IPS-11a (cell line): ENCODE data around the gene ZSCAN10.

Source experiments
- H3K4me3 ChIP-seq: one replicate; pipeline ENCODE4 v1.5.1; 2013; ENCODE audit warnings: low read depth, low read length, control low read depth

The ZSCAN10 gene

GRCh38 chr16:3134338-3135125, 35.4 kb upstream of the ZSCAN10 start, which contains the start of gene ZNF213:
Gene ZNF213 (plus strand): TSS chr16:3135029. CDS start chr16:3137281, 2,252 bp downstream.
- peak within 1 kb of the TSS; percentile 90 for H3K4me3 ChIP-seq

- peak overlapping the region; percentile 83 for H3K4me3 ChIP-seq
Observed at GRCh38 chr16:3133844-3134243, 34.8 kb upstream of the ZSCAN10 start.

DNA sequence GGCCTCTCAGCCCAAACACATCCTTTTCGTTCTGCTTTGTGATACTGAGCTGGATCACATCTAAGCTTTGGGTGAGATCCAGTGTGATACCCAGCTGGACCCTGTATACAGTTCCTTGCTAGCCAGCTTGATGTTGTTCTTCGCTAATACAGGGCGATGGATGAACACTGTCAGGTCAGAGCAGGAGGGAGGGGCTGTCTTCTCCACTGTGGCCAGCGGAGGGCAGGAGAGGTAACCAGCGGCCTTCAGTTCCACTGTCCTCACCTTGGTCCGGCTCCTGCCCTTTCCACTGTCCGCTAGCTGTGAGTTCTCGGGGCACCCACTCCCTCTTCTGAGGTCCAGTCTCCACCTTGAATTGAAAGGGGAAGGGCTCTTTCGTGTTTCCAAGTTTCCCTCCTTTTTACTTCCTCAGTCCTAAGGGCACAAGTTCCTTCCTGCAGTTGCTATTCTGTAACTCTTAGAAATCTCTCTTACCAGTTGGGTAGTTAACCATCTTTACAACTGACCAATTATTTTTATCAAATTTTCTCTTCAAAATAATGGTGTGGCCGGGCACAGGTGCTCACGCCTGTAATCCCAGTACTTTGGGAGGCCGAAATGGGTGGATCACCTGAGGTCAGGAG, 32.8 kb upstream of the ZSCAN10 start:
- H3K4me3 ChIP-seq = no peak overlapping the region

GRCh38 chr16:3129137-3130131, 30.3 kb upstream of the ZSCAN10 start:
- H3K4me3 ChIP-seq = no peak overlapping the region

DNA sequence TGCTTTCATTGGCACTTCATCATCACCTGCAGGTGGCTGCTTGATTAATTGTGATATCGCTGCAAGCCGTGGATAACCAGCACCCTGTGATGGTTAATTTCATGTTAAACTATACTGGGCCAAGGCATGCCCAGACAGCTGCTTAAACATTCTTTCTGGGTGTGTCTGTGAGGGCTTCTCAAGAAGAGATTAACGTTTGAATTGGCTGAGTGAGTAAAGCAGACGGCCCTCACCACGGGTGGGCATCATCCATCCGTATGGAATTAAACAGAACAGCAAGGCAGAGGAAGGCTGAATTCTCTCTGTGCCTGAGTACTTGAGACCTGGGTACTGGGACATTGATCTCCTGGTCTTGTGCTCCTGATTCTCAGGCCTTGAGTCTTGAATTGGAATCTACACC, 28.7 kb upstream of the ZSCAN10 start:
- no peak overlapping the region for H3K4me3 ChIP-seq

- H3K4me3 ChIP-seq = peak overlapping the region; percentile 65
Observed at GRCh38 chr16:3123986-3124886, 25.1 kb upstream of the ZSCAN10 start.

DNA sequence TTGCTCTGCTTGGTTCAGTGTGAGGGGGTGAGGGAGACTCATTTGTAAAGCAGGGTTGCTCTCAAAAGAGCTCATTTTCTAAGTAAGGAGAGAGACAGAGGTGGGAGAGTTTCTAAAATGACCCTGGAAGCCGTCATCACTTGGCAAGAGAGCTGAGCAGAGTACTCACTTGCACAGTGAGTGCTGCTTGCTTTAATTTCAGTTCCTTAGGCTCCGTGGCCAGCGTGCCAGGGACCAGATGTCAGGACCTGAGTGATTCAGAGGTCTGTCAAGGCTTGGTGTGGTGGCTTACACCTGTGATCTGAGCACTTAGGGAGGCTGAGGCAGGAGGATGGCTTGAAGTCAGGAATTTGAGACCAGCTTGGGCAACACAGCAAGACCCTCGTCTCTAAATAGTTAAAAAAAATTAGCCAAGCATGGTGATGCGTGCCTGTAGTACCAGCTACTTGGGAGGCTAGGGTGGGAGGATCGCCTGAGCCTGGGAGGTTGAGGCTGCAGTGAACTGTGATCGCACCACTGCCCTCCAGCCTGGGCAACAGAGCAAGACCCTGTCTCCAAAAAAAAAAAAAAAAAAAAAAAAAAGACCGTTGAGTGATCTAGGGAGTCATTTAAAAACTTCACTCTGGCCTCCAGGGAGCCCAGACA, 24.0 kb upstream of the ZSCAN10 start:
- no peak overlapping the region for H3K4me3 ChIP-seq

DNA sequence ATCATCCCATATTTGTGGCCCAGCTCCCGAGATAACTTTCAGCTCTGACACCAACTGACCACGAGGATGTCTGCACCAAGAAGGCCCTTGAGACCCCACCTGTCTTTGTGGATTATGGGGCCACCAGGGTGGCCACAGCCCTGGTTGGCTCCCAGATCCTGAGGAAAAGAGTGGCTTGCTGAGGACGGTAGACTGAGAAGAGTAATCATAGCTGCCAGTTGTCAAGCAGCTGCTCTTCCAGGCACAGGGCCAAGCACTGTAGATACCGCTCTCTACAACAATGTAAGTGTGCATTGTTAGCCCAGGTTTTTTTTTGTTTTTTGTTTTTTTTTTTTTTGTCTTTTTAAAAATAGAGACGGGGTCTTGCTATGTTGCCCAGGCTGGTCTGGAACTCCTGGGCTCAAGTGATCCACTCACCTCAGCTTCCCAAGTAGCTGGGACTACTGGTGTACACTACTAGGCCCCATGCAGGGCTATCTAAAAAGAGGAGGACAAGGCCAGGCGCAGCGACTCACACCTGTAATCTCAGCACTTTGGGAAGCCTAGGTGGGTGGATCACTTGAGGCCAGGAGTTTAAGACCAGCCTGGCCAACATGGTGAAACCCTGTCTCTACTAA, 22.9 kb upstream of the ZSCAN10 start:
- H3K4me3 ChIP-seq = no peak overlapping the region

- H3K4me3 ChIP-seq = no peak overlapping the region
Observed at GRCh38 chr16:3120435-3120834, 21.3 kb upstream of the ZSCAN10 start.

DNA sequence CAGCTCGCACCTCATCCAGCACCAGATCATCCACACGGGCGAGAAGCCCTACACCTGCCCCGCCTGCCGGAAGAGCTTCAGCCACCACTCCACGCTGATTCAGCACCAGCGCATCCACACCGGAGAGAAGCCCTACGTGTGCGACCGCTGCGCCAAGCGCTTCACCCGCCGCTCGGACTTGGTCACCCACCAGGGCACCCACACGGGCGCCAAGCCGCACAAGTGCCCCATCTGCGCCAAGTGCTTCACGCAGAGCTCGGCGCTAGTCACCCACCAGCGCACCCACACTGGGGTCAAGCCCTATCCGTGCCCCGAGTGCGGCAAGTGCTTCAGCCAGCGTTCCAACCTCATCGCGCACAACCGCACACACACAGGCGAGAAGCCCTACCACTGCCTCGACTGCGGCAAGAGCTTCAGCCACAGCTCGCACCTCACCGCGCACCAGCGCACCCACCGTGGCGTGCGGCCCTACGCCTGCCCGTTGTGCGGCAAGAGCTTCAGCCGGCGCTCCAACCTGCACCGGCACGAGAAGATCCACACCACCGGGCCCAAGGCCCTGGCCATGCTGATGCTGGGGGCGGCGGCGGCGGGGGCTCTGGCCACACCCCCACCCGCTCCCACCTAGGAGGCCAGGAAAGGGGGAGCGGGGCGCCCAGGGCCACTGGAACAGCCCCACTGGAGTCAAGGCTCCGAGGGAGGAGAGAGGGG, 20.8 kb upstream of the ZSCAN10 start:
- H3K4me3 ChIP-seq = no peak overlapping the region

DNA sequence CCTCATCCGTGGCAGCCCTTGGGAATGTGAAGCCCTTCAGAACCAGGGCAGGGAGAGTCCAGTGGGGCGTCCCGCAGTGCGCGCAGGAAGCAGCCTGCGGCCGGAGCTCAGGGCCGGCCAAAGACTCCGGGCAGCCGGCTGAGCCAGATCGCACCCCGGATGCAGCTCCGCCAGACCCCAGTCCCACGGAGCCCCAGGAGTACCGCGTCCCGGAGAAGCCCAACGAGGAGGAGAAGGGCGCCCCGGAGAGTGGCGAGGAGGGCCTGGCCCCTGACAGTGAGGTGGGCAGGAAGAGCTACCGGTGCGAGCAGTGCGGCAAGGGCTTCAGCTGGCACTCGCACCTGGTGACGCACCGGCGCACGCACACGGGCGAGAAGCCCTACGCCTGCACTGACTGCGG, 20.2 kb upstream of the ZSCAN10 start:
- H3K4me3 ChIP-seq = no peak overlapping the region

DNA sequence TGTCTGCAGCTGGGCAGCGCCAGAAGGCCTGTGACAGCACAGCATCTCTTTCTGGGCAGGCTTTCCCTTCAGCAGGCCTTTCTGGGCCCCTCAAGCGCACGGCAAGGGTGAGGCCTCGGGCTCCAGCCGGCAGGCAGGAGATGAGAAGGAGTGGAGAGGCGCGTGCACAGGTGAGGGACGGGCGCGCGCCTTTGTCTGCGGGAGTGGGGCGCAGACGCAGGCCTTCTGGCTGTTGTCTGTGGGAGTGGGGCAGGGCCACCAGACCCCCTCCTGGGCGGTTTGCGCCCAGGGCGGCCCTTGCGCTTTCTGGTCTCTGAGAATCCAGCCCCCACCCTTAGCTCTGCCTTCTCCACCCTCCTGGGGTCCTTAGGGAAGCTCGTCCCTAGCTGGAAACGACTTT, 19.8 kb upstream of the ZSCAN10 start:
- no peak overlapping the region for H3K4me3 ChIP-seq

DNA sequence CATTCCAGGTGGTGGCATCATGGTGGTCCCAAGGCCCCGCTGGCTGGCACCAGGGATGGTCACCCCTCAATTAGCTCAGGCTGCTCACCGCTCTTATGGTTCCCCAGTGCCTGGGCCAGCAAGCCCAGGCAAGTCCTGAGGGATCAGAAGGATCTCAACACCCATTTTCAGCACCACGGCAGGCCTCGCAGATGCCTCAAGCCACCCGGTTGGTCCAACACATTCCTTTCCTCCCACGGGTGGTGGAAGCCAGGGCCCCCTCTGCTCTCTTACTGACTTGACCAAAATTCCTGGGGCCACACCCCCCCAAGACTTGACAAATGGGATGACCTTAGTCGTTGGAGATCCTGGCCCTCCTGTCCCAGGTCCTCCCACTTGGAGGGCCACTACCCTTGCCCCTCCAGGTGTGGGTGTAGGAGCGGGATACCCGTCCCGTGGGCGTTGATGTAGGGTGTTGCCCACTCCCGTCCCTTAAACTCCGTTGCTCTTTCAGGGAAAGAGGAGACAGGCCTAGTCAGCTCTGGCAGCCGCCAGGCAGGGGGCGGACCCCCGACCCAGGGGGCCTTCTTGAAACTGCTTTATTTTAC, 19.2 kb upstream of the ZSCAN10 start:
- no peak overlapping the region for H3K4me3 ChIP-seq

- no peak overlapping the region for H3K4me3 ChIP-seq
Observed at GRCh38 chr16:3115561-3115960, 16.5 kb upstream of the ZSCAN10 start.

DNA sequence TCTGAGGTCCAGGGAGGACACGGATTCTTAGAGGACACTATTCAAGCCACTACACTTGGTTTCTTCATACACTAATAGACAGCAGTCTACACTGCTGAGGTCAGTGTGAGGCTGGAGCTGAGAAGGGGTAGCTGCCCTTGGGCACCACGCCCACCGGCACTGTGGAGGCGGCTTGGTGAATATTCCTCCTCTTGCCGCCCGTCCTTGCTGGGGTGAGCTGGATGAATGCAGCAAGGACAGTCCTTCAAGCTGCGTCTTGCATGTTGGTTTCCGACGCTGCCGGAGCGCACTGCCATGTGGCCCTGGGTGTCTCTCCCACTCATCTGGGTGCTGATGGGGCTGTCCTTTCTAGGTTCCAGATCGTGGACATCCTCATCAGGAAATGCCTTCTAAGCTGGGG, 15.9 kb upstream of the ZSCAN10 start:
- H3K4me3 ChIP-seq = no peak overlapping the region

GRCh38 chr16:3113765-3114479, 14.8 kb upstream of the ZSCAN10 start:
- H3K4me3 ChIP-seq = no peak overlapping the region

- peak overlapping the region; percentile 65 for H3K4me3 ChIP-seq
Observed at GRCh38 chr16:3112881-3113574, 13.9 kb upstream of the ZSCAN10 start.
